Hepatocyte (in vitro differentiated cells): ENCODE results near the gene CCR3. TPM values are rescaled to one million over a fixed set of nuclear protein-coding genes. Genes with fewer than 3 reads are reported as not detected.

Experiments used
- DNase-seq: peaks from one replicate; pipeline ENCODE4 v3.0.0-alpha.2; 2016; ENCODE audit warnings: low spot score
- H2AFZ ChIP-seq: fragments of 200-600 bp; sonication (generic); 2 replicates; pipeline ENCODE4 v1.6.0; 2016; ENCODE audit warnings: antibody characterized with exemption, mild to moderate bottlenecking
- H3K27ac ChIP-seq: fragments of 200-600 bp; sonication (generic); 2 replicates; pipeline ENCODE4 v1.5.1; 2016; ENCODE audit warnings: mild to moderate bottlenecking
- H3K27me3 ChIP-seq: fragments of 200-600 bp; sonication (generic); 2 replicates; pipeline ENCODE4 v1.6.1; 2016
- H3K36me3 ChIP-seq: fragments of 200-600 bp; sonication (generic); replicated peaks from 2 replicates; pipeline ENCODE4 v1.5.1; 2016; ENCODE audit warnings: low read depth; ENCODE audit not compliant: insufficient read depth
- H3K4me1 ChIP-seq: fragments of 200-600 bp; sonication (generic); 2 replicates; pipeline ENCODE4 v1.5.1; 2016; ENCODE audit warnings: mild to moderate bottlenecking, moderate library complexity; ENCODE audit not compliant: insufficient read depth
- H3K4me2 ChIP-seq: fragments of 200-600 bp; sonication (generic); 2 replicates; pipeline ENCODE4 v1.6.0; 2016
- H3K4me3 ChIP-seq: fragments of 200-600 bp; sonication (generic); 2 replicates; pipeline ENCODE4 v1.5.1; 2016; ENCODE audit warnings: mild to moderate bottlenecking
- H3K79me2 ChIP-seq: fragments of 200-600 bp; sonication (generic); 2 replicates; pipeline ENCODE4 v1.6.0; 2017; ENCODE audit warnings: mild to moderate bottlenecking
- H3K9me2 ChIP-seq: fragments of 200-600 bp; sonication (generic); replicated peaks from 2 replicates; pipeline ENCODE4 v1.6.0; 2017; ENCODE audit warnings: mild to moderate bottlenecking; ENCODE audit not compliant: insufficient read depth
- H3K9me3 ChIP-seq: fragments of 200-600 bp; sonication (generic); 2 replicates; pipeline ENCODE4 v1.5.1; 2016; ENCODE audit warnings: low read depth, mild to moderate bottlenecking
- H4K20me1 ChIP-seq: fragments of 200-600 bp; sonication (generic); 2 replicates; pipeline ENCODE4 v1.6.0; 2016; ENCODE audit warnings: mild to moderate bottlenecking; ENCODE audit not compliant: insufficient read depth, poor library complexity, severe bottlenecking
- CTCF ChIP-seq: fragments of 200-600 bp; sonication (generic); IDR thresholded peaks from 2 replicates; pipeline ENCODE4 v1.5.1; 2016; ENCODE audit warnings: antibody characterized with exemption, mild to moderate bottlenecking; ENCODE audit not compliant: poor library complexity
- EZH2 ChIP-seq: fragments of 200-600 bp; sonication (generic); IDR thresholded peaks from 2 replicates; pipeline ENCODE4 v1.6.1; 2016; ENCODE audit warnings: antibody characterized with exemption, mild to moderate bottlenecking, borderline replicate concordance
- EZH2phosphoT487 ChIP-seq: fragments of 200-600 bp; sonication (generic); IDR thresholded peaks from one replicate; pipeline ENCODE4 v1.6.1; 2018; ENCODE audit warnings: antibody characterized with exemption, mild to moderate bottlenecking, low read depth, moderate library complexity; ENCODE audit not compliant: unreplicated experiment, severe bottlenecking
- WGBS: methylation state at CpG from one replicate; pipeline ENCODE4 v1.1.6; 2016; ENCODE audit warnings: low lambda C conversion rate; ENCODE audit errors: missing lambda C conversion rate; 5-methylcytosine and 5-hydroxymethylcytosine counted together
- polyA plus RNA-seq: library from polyadenylated mRNA; unstranded; fragments of >200 nt; fragmentation: Nextera tagmentation; extraction: Ambion mirVana; gene quantifications from 2 replicates; pipeline ENCODE4 v1.2.1, GENCODE V29; 2016
- total RNA-seq: library from RNA; depleted of rRNA; stranded (reverse); fragments of >200 nt; gene quantifications from 2 replicates; pipeline ENCODE4 v1.2.3, GENCODE V29; 2014

CCR3 gene
- total and polyA plus RNA-seq, 2 experiments from 2014 or later = 0.12 TPM; not detected in 1

GRCh38 chr3:46200790-46201189, 41.5 kb upstream of the CCR3 start:
- Histone ChIP-seq H3K79me2 (no peaks in the 10 kb centered on the region), H3K36me3 (no peaks in the 10 kb centered on the region), H3K4me1 (no peaks in the 10 kb centered on the region), H3K4me2 (no peak overlapping the region), H3K27me3 (no peaks in the 10 kb centered on the region), H4K20me1 (no peaks in the 10 kb centered on the region), H3K9me2 (no peaks in the 10 kb centered on the region), H3K9me3 (no peaks in the 10 kb centered on the region), H3K27ac (no peak overlapping the region), H2AFZ (no peak overlapping the region), H3K4me3 (no peak overlapping the region)
- TF ChIP-seq EZH2 (no peak), CTCF (no peak), EZH2phosphoT487 (no peak)
- 65% methylated on average over 1 of the region's 1 CpG for WGBS
- DNase-seq = no peak

GRCh38 chr3:46202535-46202934, 39.7 kb upstream of the CCR3 start:
- Histone ChIP-seq H3K4me2 (no peak overlapping the region), H3K4me1 (no peaks in the 10 kb centered on the region), H3K9me2 (no peaks in the 10 kb centered on the region), H3K9me3 (no peaks in the 10 kb centered on the region), H3K4me3 (no peak overlapping the region), H3K36me3 (no peaks in the 10 kb centered on the region), H2AFZ (no peak overlapping the region), H3K27me3 (no peaks in the 10 kb centered on the region), H3K27ac (no peak overlapping the region), H4K20me1 (no peaks in the 10 kb centered on the region), H3K79me2 (no peaks in the 10 kb centered on the region)
- no peak for DNase-seq
- TF ChIP-seq EZH2 (no peak), EZH2phosphoT487 (no peak), CTCF (no peak)
- WGBS = 92% methylated on average over 3 of the region's 4 CpGs

- no peaks in the 10 kb centered on the region for H3K36me3 ChIP-seq
These were observed 38.6 kb upstream of the CCR3 start for GRCh38 chr3:46203681-46204080.

More at GRCh38 chr3:46203681-46204080, 38.6 kb upstream of the CCR3 start:
- no peak for DNase-seq
- no peaks in the 10 kb centered on the region for H4K20me1 ChIP-seq
- TF ChIP-seq CTCF (no peak), EZH2phosphoT487 (no peak), EZH2 (no peak)
- H3K27ac ChIP-seq = no peak overlapping the region
- peaks cover 4% of the 10 kb centered on the region for H3K4me1 ChIP-seq
- H2AFZ ChIP-seq = no peak overlapping the region
- no peaks in the 10 kb centered on the region for H3K9me2 ChIP-seq
- H3K4me3 ChIP-seq = no peak overlapping the region
- H3K27me3 ChIP-seq = no peaks in the 10 kb centered on the region
- H3K9me3 ChIP-seq = no peaks in the 10 kb centered on the region
- no peaks in the 10 kb centered on the region for H3K79me2 ChIP-seq
- no peak overlapping the region for H3K4me2 ChIP-seq
- 93% methylated on average over 12 of the region's 12 CpGs for WGBS
